Measurements from ENCODE around the gene VWA8. TPM values are rescaled to one million over a fixed set of nuclear protein-coding genes. Genes with fewer than 3 reads are reported as not detected.

Gene VWA8
- total RNA-seq, 1 experiment from 2014 or later: 22.6 TPM

- Histone ChIP-seq H3K9me3 (ENCODE audit: control insufficient read depth in 1 of 2, insufficient read depth in 1 of 2, low read depth in 1 of 2, low read length in 2 of 2) (no peaks in the 10 kb centered on the region), H4K20me1 (ENCODE audit: insufficient read depth) (no peaks in the 10 kb centered on the region), H3K79me2 (ENCODE audit: insufficient read depth, low read length) (no peaks in the 10 kb centered on the region), H3K9ac (ENCODE audit: low read length) (no peak overlapping the region), H2AFZ (ENCODE audit: low read depth, low read length, poor library complexity, severe bottlenecking) (no peak overlapping the region), H3K9me2 (ENCODE audit: insufficient read depth) (no peaks in the 10 kb centered on the region), H3K4me3 (replicated peaks in 1 of 2; ENCODE audit: low read depth in 1 of 2, low read length in 2 of 2) (no peak overlapping the region), H3K27ac (ENCODE audit: low read depth, low read length) (no peak overlapping the region), H3K36me3 (ENCODE audit: control insufficient read depth in 1 of 2, insufficient read depth in 2 of 2, low read length in 2 of 2) (no peaks in the 10 kb centered on the region), H3K4me1 (ENCODE audit: control insufficient read depth in 1 of 2, insufficient read depth in 2 of 2, low read length in 2 of 2) (no peaks in the 10 kb centered on the region), H3K27me3 (ENCODE audit: insufficient read depth, low read length) (no peaks in the 10 kb centered on the region), H3K4me2 (ENCODE audit: low read length) (no peak overlapping the region)
- POLR2A ChIA-PET: no interaction called here
- CTCF ChIA-PET: no interaction called here
- no TSS peak for BruUV-seq (replicated peaks)
- intact Hi-C loops (cut with micrococcal nuclease): no loop called here
- TF ChIP-seq RAD21 (IDR thresholded peaks at IDR 0.05; ENCODE audit: low read depth) (no peak), CTCF (IDR thresholded peaks at IDR 0.05 in 2 of 3, conservative IDR thresholded peaks at IDR 0.05 in 1 of 3; ENCODE audit: borderline replicate concordance in 1 of 3, insufficient read depth in 1 of 3, low read depth in 2 of 3, low read length in 2 of 3) (no peak), EZH2 (IDR thresholded peaks at IDR 0.05) (no peak)
- RAD21 ChIA-PET (ENCODE audit: low non-redundant PET in 1 of 2, low total read pairs in 2 of 2, uncharacterized antibody in 2 of 2, unreplicated experiment in 2 of 2): no interaction called here
- no peak for ATAC-seq
- DNase-seq (ENCODE audit: low read depth, low spot score): no peak
Observed at GRCh38 chr13:41709511-41709910, 251.4 kb downstream of the VWA8 start.

- no peaks in the 10 kb centered on the region for H3K9me2 ChIP-seq (ENCODE audit: insufficient read depth)
- H2AFZ ChIP-seq (ENCODE audit: low read depth, low read length, poor library complexity, severe bottlenecking): no peak overlapping the region
- TF ChIP-seq CBX3 (IDR thresholded peaks at IDR 0.05; ENCODE audit: low read depth) (no peak), FOSL1 (IDR thresholded peaks at IDR 0.05; ENCODE audit: low read depth) (no peak), CTCF (IDR thresholded peaks at IDR 0.05 in 2 of 3, conservative IDR thresholded peaks at IDR 0.05 in 1 of 3; ENCODE audit: borderline replicate concordance in 1 of 3, insufficient read depth in 1 of 3, low read depth in 2 of 3, low read length in 2 of 3) (no peak), ZBTB33 (IDR thresholded peaks at IDR 0.05; ENCODE audit: extremely low read depth, insufficient replicate concordance, low read length) (no peak), POLR2AphosphoS5 (IDR thresholded peaks at IDR 0.05; ENCODE audit: low read depth, low read length) (no peak), POLR2A (IDR thresholded peaks at IDR 0.05; ENCODE audit: borderline replicate concordance, extremely low read depth, insufficient read depth, insufficient read length) (no peak), CEBPB (IDR thresholded peaks at IDR 0.05; ENCODE audit: low read depth) (no peak), MAX (IDR thresholded peaks at IDR 0.05) (no peak)
- H3K27ac ChIP-seq (ENCODE audit: low read depth, low read length): no peak overlapping the region
- H4K20me1 ChIP-seq (ENCODE audit: insufficient read depth): no peaks in the 10 kb centered on the region
- no peak overlapping the region for H3K9ac ChIP-seq (ENCODE audit: low read length)
- H3K27me3 ChIP-seq (ENCODE audit: insufficient read depth, low read length): no peaks in the 10 kb centered on the region
- no peaks in the 10 kb centered on the region for H3K9me3 ChIP-seq (ENCODE audit: control insufficient read depth in 1 of 2, insufficient read depth in 1 of 2, low read depth in 1 of 2, low read length in 2 of 2)
- ChIA-PET POLR2A (no interaction called here), RAD21 (ENCODE audit: low non-redundant PET in 1 of 2, low total read pairs in 2 of 2, uncharacterized antibody in 2 of 2, unreplicated experiment in 2 of 2) (no interaction called here), CTCF (no interaction called here)
- no peak overlapping the region for H3K4me3 ChIP-seq (replicated peaks in 1 of 2; ENCODE audit: low read depth in 1 of 2, low read length in 2 of 2)
- no peaks in the 10 kb centered on the region for H3K4me1 ChIP-seq (ENCODE audit: control insufficient read depth in 1 of 2, insufficient read depth in 2 of 2, low read length in 2 of 2)
- no peak overlapping the region for H3K4me2 ChIP-seq (ENCODE audit: low read length)
- DNase-seq (ENCODE audit: low read depth, low spot score) (no peak), ATAC-seq (no peak)
- H3K79me2 ChIP-seq (ENCODE audit: insufficient read depth, low read length): no peaks in the 10 kb centered on the region
- no TSS peak for BruUV-seq (replicated peaks)
- H3K36me3 ChIP-seq (ENCODE audit: control insufficient read depth in 1 of 2, insufficient read depth in 2 of 2, low read length in 2 of 2): no peaks in the 10 kb centered on the region
- intact Hi-C loops (cut with micrococcal nuclease): no loop called here
Observed at GRCh38 chr13:41708713-41709112, 252.2 kb downstream of the VWA8 start.

Measured in HCT116 (cell line).